HCT116 (cell line): Measurements from ENCODE around the gene CALHM1.

ENCODE experiments used
- EZH2 ChIP-seq: fragments of 200-600 bp; sonication (generic); IDR thresholded peaks from 2 replicates; pipeline ENCODE4 v1.6.1; 2017; ENCODE audit warnings: antibody characterized with exemption, mixed run types
- POLR2A ChIP-seq: IDR thresholded peaks from 2 replicates; pipeline ENCODE4 v1.7.0; 2011; ENCODE audit warnings: borderline replicate concordance; ENCODE audit not compliant: insufficient read depth, insufficient read length; ENCODE audit errors: extremely low read depth
- POLR2AphosphoS5 ChIP-seq: IDR thresholded peaks from 2 replicates; pipeline ENCODE4 v1.6.1; 2011; ENCODE audit warnings: mild to moderate bottlenecking, low read depth, low read length, moderate library complexity
- SIN3A ChIP-seq: IDR thresholded peaks from 2 replicates; pipeline ENCODE4 v1.6.1; 2012; ENCODE audit warnings: low read depth
- SP1 ChIP-seq: IDR thresholded peaks from 2 replicates; pipeline ENCODE4 v1.6.1; 2012; ENCODE audit warnings: low read depth
- SRF ChIP-seq: IDR thresholded peaks from 2 replicates; pipeline ENCODE4 v1.6.1; 2012; ENCODE audit warnings: low read depth
- YY1 ChIP-seq: IDR thresholded peaks from 2 replicates; pipeline ENCODE4 v1.6.1; 2011; ENCODE audit warnings: low read length, low read depth, moderate library complexity, mild to moderate bottlenecking; ENCODE audit not compliant: insufficient replicate concordance; ENCODE audit errors: extremely low read depth
- ZFX ChIP-seq: fragments of 450-650 bp; IDR thresholded peaks from 2 replicates; pipeline ENCODE4 v1.6.1; 2017
- TF ChIP-seq, protein P1 (sequence below), 3 experiments: fragments of 200-600 bp in 1 of 3; sonication (generic) in 1 of 3; IDR thresholded peaks in 2 of 3; conservative IDR thresholded peaks in 1 of 3; 2 replicates each; pipeline ENCODE4 v1.5.1; 2012 to 2017; ENCODE audit warnings: low read depth in 2 of 3, low read length in 2 of 3, antibody characterized with exemption in 1 of 3, borderline replicate concordance in 1 of 3, control low read depth in 1 of 3, mild to moderate bottlenecking in 1 of 3, mixed read lengths in 1 of 3, mixed run types in 1 of 3, moderate library complexity in 1 of 3; ENCODE audit not compliant: insufficient read depth in 1 of 3
- TF ChIP-seq, protein P2 (sequence below): IDR thresholded peaks from 2 replicates; pipeline ENCODE4 v1.6.1; 2012; ENCODE audit warnings: low read depth

DNA sequence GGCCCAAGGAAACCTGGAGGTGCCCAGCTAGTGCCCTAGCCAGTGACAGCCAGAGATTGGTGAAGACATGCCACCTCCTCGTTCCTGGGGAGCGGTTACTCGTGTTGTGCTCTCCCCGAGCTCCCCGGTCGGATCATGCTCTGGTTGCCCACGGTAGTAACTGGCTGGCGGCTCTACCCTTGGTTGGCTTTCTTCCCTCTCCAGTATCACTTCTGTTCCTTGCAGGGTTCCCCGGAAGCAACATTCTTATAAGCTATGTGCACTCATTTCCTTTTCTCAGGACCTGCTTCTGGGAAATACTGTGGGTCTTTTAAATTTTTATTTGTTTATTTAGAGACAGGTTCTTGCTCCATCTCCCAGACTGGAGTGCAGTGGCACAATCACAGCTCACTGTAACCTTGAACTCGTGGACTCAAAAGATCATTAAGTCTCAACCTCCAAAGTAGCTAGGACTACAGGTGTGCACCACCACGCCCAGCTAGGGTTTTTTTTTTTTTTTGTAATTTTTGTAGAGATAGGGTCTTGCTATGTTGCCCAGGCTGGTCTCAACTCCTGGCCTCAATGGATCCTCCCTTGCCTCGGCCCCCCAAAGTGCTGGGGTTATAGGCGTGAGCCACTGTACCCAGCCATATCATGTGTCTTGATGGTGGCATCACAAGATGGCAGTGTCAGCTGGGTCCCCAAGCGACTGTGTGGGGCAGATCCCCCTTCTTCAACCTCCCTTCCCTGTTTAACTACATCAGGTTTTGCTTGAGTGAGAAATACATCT is 6.9 kb upstream of the CALHM1 start:
- TF ChIP-seq, protein P1, sequence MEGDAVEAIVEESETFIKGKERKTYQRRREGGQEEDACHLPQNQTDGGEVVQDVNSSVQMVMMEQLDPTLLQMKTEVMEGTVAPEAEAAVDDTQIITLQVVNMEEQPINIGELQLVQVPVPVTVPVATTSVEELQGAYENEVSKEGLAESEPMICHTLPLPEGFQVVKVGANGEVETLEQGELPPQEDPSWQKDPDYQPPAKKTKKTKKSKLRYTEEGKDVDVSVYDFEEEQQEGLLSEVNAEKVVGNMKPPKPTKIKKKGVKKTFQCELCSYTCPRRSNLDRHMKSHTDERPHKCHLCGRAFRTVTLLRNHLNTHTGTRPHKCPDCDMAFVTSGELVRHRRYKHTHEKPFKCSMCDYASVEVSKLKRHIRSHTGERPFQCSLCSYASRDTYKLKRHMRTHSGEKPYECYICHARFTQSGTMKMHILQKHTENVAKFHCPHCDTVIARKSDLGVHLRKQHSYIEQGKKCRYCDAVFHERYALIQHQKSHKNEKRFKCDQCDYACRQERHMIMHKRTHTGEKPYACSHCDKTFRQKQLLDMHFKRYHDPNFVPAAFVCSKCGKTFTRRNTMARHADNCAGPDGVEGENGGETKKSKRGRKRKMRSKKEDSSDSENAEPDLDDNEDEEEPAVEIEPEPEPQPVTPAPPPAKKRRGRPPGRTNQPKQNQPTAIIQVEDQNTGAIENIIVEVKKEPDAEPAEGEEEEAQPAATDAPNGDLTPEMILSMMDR (IDR thresholded peaks at IDR 0.05 in 2 of 3, conservative IDR thresholded peaks at IDR 0.05 in 1 of 3; ENCODE audit: borderline replicate concordance in 1 of 3, insufficient read depth in 1 of 3, low read depth in 2 of 3, low read length in 2 of 3) = no peak
- no peak for TF ChIP-seq EZH2
- no peak for TF ChIP-seq POLR2A
- no peak for TF ChIP-seq POLR2AphosphoS5
- TF ChIP-seq SIN3A = no peak
- no peak for TF ChIP-seq SP1
- no peak for TF ChIP-seq YY1
- no peak for TF ChIP-seq SRF
- TF ChIP-seq, protein P2, sequence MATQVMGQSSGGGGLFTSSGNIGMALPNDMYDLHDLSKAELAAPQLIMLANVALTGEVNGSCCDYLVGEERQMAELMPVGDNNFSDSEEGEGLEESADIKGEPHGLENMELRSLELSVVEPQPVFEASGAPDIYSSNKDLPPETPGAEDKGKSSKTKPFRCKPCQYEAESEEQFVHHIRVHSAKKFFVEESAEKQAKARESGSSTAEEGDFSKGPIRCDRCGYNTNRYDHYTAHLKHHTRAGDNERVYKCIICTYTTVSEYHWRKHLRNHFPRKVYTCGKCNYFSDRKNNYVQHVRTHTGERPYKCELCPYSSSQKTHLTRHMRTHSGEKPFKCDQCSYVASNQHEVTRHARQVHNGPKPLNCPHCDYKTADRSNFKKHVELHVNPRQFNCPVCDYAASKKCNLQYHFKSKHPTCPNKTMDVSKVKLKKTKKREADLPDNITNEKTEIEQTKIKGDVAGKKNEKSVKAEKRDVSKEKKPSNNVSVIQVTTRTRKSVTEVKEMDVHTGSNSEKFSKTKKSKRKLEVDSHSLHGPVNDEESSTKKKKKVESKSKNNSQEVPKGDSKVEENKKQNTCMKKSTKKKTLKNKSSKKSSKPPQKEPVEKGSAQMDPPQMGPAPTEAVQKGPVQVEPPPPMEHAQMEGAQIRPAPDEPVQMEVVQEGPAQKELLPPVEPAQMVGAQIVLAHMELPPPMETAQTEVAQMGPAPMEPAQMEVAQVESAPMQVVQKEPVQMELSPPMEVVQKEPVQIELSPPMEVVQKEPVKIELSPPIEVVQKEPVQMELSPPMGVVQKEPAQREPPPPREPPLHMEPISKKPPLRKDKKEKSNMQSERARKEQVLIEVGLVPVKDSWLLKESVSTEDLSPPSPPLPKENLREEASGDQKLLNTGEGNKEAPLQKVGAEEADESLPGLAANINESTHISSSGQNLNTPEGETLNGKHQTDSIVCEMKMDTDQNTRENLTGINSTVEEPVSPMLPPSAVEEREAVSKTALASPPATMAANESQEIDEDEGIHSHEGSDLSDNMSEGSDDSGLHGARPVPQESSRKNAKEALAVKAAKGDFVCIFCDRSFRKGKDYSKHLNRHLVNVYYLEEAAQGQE = no peak
- TF ChIP-seq ZFX = no peak
